Stomach (tissue), 9 donors: Measurements from ENCODE around the gene TRIM10. TPM values are rescaled to one million over a fixed set of nuclear protein-coding genes. Genes with fewer than 3 reads are reported as not detected.

Experiments
- DNase-seq, 2 donors: peaks; one replicate each; pipeline versions ENCODE4 v3.0.0 to v3.0.0-alpha.2; 2013 to 2019
- H3K27ac ChIP-seq, 5 donors: fragments of 200-600 bp in 4 of 5; sonication (generic) in 4 of 5; one replicate each; pipeline ENCODE4 v1.5.1; 2013 to 2019; ENCODE audit warnings: mild to moderate bottlenecking in 1 of 5, moderate library complexity in 1 of 5
- H3K27me3 ChIP-seq, 3 donors: fragments of 200-600 bp; sonication (generic); one replicate each; pipeline ENCODE4 v1.5.1; 2017 to 2019; ENCODE audit warnings: mixed run types in 1 of 3
- H3K36me3 ChIP-seq, 4 donors: fragments of 200-600 bp; sonication (generic); 1 replicate in 3 of 4; 2 replicates in 1 of 4; pipeline ENCODE4 v1.5.1; 2016 to 2019
- H3K4me1 ChIP-seq, 4 donors: fragments of 200-600 bp; sonication (generic); one replicate each; pipeline ENCODE4 v1.5.1; 2016 to 2019
- H3K4me3 ChIP-seq, 4 donors: fragments of 200-600 bp; sonication (generic) in 3 of 4; one replicate each; pipeline ENCODE4 v1.5.1; 2016 to 2019; ENCODE audit warnings: mild to moderate bottlenecking in 1 of 4
- H3K9me3 ChIP-seq, 4 donors: fragments of 200-600 bp; sonication (generic); one replicate each; pipeline ENCODE4 v1.5.1; 2016 to 2019
- EP300 ChIP-seq: sonication (generic); formaldehyde crosslinking; IDR thresholded peaks from one replicate; pipeline ENCODE4 v1.6.1; 2017; ENCODE audit warnings: antibody characterized with exemption
- POLR2A ChIP-seq, 4 donors: fragments of 450-650 bp; IDR thresholded peaks; one replicate each; pipeline ENCODE4 v1.6.1; 2016; ENCODE audit warnings: antibody characterized with exemption in 4 of 4, control low read depth in 2 of 4, mild to moderate bottlenecking in 1 of 4, moderate library complexity in 1 of 4
- POLR2AphosphoS5 ChIP-seq, 3 donors: sonication (generic); formaldehyde crosslinking; IDR thresholded peaks; one replicate each; pipeline ENCODE4 v1.6.1; 2016; ENCODE audit warnings: antibody characterized with exemption in 3 of 3
- WGBS, 5 donors: extraction: QIAGEN DNeasy Blood & Tissue Kit in 3 of 5; methylation state at CpG; one replicate each; pipeline versions ENCODE4 v1.1.5 to v1.1.7; 2013 to 2018; 5-methylcytosine and 5-hydroxymethylcytosine counted together
- intact Hi-C: fragments of 100-400 bp; cut with DNase I; formaldehyde crosslinking; loops from one replicate; pipeline ENCODE4 v1.15.1; 2023; ENCODE audit warnings: low total_unique reads
- polyA plus RNA-seq, 3 donors: library from polyadenylated mRNA; stranded (reverse); fragments of 200-250 nt; gene quantifications; one replicate each; pipeline ENCODE4 v1.2.3, GENCODE V29; 2013
- small RNA-seq, 4 donors: library from RNA; depleted of rRNA; stranded (forward); fragments of <200 nt; gene quantifications; one replicate each; pipeline ENCODE3, GENCODE V24; 2016
- total RNA-seq, 5 donors: library from RNA; depleted of rRNA; stranded (reverse); fragments of >200 nt; gene quantifications; one replicate each; pipeline versions ENCODE4 v1.1.0 to v1.2.3, GENCODE V29; 2014 to 2016
- TF ChIP-seq, protein P1 (sequence below), 7 experiments: fragments of 450-650 bp in 4 of 7; fragments of 200-600 bp in 3 of 7; sonication (generic) in 3 of 7; IDR thresholded peaks; one replicate each; pipeline ENCODE4 v1.5.1; 2016 to 2019; ENCODE audit warnings: antibody characterized with exemption in 7 of 7, control low read depth in 2 of 7, mild to moderate bottlenecking in 1 of 7
- donor health status: healthy with polysubstance abuse.
- donor health status: Bipolar disorder and iron deficiency.
- donor health status: healthy.

The TRIM10 gene
- total and polyA plus RNA-seq, 8 donors = 0.37 to 2.3 (median 0.58) TPM; not detected in 5

DNA sequence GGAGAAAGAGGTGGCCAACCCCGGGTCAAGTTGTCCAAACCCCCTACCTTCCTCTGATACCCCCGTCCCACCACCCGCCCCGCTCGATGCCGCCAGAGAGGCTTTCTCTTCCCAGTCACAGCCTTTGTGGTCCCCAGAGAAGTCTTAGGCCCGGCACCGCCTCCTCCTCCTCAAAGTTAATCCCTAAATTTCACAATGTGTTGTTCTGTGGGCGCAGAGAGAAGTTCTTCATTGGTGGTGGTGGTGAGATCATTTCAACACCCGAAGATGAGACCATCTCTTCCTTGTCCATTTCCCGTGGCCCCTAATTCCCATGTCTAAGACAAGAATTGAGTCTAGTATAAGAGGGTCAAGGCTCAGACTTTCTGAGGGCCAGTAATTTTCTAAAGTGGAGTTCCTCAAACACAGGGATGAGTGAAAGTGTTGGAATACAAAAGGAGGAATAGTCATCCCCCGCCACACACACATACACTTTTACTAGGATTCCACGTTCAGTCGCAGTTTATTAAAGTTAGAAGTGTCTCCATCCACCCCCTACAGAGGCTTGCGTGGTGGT, 58.5 kb downstream of the TRIM10 start:
- TF ChIP-seq EP300 (no peak), POLR2A (IDR thresholded peaks at IDR 0.05) (no peak), POLR2AphosphoS5 (IDR thresholded peaks at IDR 0.05) (no peak)
- TF ChIP-seq, protein P1, sequence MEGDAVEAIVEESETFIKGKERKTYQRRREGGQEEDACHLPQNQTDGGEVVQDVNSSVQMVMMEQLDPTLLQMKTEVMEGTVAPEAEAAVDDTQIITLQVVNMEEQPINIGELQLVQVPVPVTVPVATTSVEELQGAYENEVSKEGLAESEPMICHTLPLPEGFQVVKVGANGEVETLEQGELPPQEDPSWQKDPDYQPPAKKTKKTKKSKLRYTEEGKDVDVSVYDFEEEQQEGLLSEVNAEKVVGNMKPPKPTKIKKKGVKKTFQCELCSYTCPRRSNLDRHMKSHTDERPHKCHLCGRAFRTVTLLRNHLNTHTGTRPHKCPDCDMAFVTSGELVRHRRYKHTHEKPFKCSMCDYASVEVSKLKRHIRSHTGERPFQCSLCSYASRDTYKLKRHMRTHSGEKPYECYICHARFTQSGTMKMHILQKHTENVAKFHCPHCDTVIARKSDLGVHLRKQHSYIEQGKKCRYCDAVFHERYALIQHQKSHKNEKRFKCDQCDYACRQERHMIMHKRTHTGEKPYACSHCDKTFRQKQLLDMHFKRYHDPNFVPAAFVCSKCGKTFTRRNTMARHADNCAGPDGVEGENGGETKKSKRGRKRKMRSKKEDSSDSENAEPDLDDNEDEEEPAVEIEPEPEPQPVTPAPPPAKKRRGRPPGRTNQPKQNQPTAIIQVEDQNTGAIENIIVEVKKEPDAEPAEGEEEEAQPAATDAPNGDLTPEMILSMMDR (IDR thresholded peaks at IDR 0.05) = no peak
- Histone ChIP-seq H3K27ac (peak overlapping the region; percentile 31 to 82 (median 80)), H3K9me3 (no peaks in the 10 kb centered on the region), H3K4me1 (peaks cover 30 to 52% (median 38%) of the 10 kb centered on the region in 4 donors), H3K36me3 (no peaks in the 10 kb centered on the region), H3K4me3 (peak overlapping the region; percentile 39 to 50 (median 48)), H3K27me3 (peaks cover 4 to 81% (median 13%) of the 10 kb centered on the region in 3 donors)
- DNase-seq = no peak
- intact Hi-C loops = no loop called here
- 33 to 47% (median 35%) methylated on average over 14 to 15 of the region's 15 CpGs for WGBS, 5 donors

Small RNAs within 50 kb of the gene (small RNA-seq; reads per million reads assigned to genes)
- gene RF00554 = 0 reads per million in 4 donors

Other genes with a start within 250 kb of the TRIM10 start
- 100 to 1,000 TPM; 290 to 910 (median 313) TPM for gene HLA-A, start 218.7 kb downstream of the TRIM10 start, total RNA-seq
- gene HLA-A, start 218.7 kb downstream of the TRIM10 start, polyA plus RNA-seq = 100 to 1,000 TPM; 142 to 628 (median 276) TPM
- gene POLR1H, start 99.9 kb downstream of the TRIM10 start, total RNA-seq = 10 to 100 TPM in 3 of 5 donors, 1 to 10 TPM in 2; 4.1 to 44.2 (median 21.7) TPM
- gene POLR1H, start 99.9 kb downstream of the TRIM10 start, polyA plus RNA-seq = 10 to 100 TPM; 36.0 to 65.1 (median 52.3) TPM
- 100 to 1,000 TPM in 1 of 5 donors, 10 to 100 TPM in 3, 1 to 10 TPM in 1; 1.2 to 141 (median 30.4) TPM for gene PPP1R11, start 94.0 kb downstream of the TRIM10 start, total RNA-seq
- gene PPP1R11, start 94.0 kb downstream of the TRIM10 start, polyA plus RNA-seq = 100 to 1,000 TPM in 1 of 3 donors, 10 to 100 TPM in 2; 67.8 to 106 (median 69.7) TPM
- gene RNF39, start 85.4 kb downstream of the TRIM10 start, total RNA-seq = 10 to 100 TPM in 1 of 5 donors, 1 to 10 TPM in 1, under 1 TPM in 1, not detected in 2; 0.18 to 13.5 (median 7.1) TPM
- 1 to 10 TPM; 2.4 to 3.4 (median 3.2) TPM for gene RNF39, start 85.4 kb downstream of the TRIM10 start, polyA plus RNA-seq
- 10 to 100 TPM in 2 of 5 donors, 1 to 10 TPM in 1, not detected in 2; 4.6 to 12.3 (median 11.0) TPM for gene TRIM31, start 48.1 kb downstream of the TRIM10 start, total RNA-seq
- 10 to 100 TPM in 1 of 3 donors, 1 to 10 TPM in 2; 1.2 to 52.2 (median 4.3) TPM for gene TRIM31, start 48.1 kb downstream of the TRIM10 start, polyA plus RNA-seq
- not detected for gene TRIM40, start 25.1 kb downstream of the TRIM10 start, total RNA-seq
- gene TRIM40, start 25.1 kb downstream of the TRIM10 start, polyA plus RNA-seq = not detected
- 10 to 100 TPM in 1 of 5 donors, not detected in 4; 24.6 TPM for gene TRIM15, start 2.3 kb upstream of the TRIM10 start, total RNA-seq
- gene TRIM15, start 2.3 kb upstream of the TRIM10 start, polyA plus RNA-seq = under 1 TPM in 1 of 3 donors, not detected in 2; 0.13 TPM
- 10 to 100 TPM; 28.3 to 53.9 (median 38.8) TPM for gene TRIM26, start 52.2 kb upstream of the TRIM10 start, total RNA-seq
- 10 to 100 TPM; 25.1 to 30.5 (median 30.2) TPM for gene TRIM26, start 52.2 kb upstream of the TRIM10 start, polyA plus RNA-seq
- 10 to 100 TPM in 3 of 5 donors, 1 to 10 TPM in 2; 8.6 to 28.1 (median 17.5) TPM for gene TRIM39, start 165.7 kb upstream of the TRIM10 start, total RNA-seq
- gene TRIM39, start 165.7 kb upstream of the TRIM10 start, polyA plus RNA-seq = 10 to 100 TPM in 1 of 3 donors, 1 to 10 TPM in 2; 6.5 to 11.2 (median 8.4) TPM
- 100 to 1,000 TPM in 2 of 5 donors, 10 to 100 TPM in 1, 1 to 10 TPM in 1, not detected in 1; 4.5 to 157 (median 60.3) TPM for gene RPP21, start 183.9 kb upstream of the TRIM10 start, total RNA-seq
- gene RPP21, start 183.9 kb upstream of the TRIM10 start, polyA plus RNA-seq = 100 to 1,000 TPM; 119 to 167 (median 145) TPM